IMR-90 (cell line): Measurements from ENCODE around the gene OR52E5.

Source experiments
- ELK1 ChIP-seq: fragments of 150-350 bp; IDR thresholded peaks from 2 replicates; pipeline ENCODE4 v1.6.1; 2016; ENCODE audit warnings: low read depth, mild to moderate bottlenecking, low read length, moderate library complexity, borderline replicate concordance
- MAFK ChIP-seq: IDR thresholded peaks from 2 replicates; pipeline ENCODE4 v1.6.1; 2012; ENCODE audit warnings: low read depth, low read length, improper control_type of control experiment
- POLR2A ChIP-seq: IDR thresholded peaks from 2 replicates; pipeline ENCODE4 v1.6.1; 2012; ENCODE audit warnings: mild to moderate bottlenecking, low read depth, low read length
- RAD21 ChIP-seq: IDR thresholded peaks from 2 replicates; pipeline ENCODE4 v1.6.1; 2012; ENCODE audit warnings: low read length, improper control_type of control experiment

DNA sequence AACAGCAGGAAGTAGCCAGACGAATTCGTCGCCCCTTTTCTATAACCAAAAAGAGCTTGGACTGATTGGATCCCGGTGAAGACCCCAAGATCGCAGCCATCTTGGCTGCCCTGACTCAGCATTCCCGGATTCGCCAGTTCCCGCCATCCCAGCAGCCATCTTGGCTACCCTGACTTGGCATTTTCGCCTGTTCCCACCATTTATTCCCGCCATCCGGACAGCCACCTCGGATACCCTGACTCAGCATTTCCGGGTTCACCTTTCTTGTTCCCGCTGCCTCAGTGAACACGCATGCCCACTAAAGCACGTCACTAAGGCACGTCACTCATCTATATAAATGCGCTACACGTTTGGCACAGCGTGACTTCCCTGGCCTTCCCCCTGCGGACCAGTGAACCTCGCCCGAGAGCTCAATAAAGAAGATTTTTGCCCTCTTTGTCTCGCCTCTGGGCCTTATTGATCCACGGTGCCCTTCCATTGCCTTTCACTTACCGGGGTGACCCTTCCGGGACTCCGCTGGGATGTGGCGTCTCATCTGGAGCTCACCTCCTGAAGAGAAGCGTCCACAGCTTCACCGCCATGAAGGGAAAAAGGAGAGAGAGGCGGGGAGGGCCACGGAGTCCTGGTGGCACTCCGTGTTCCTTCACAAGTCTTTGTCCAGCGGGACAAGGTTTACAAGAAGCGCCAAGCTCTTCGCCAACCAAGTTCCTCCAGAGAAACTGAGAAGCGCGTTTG is 45.0 kb downstream of the OR52E5 start:
- TF ChIP-seq POLR2A (no peak), RAD21 (no peak), MAFK (peak; percentile 75), ELK1 (no peak)
